ENCODE measurements around the gene YIF1A.
"Not testable (repeated sequence)": the region's sequence is repeated elsewhere in the genome, so short reads cannot be mapped to it uniquely, and the experiment has no call there.

Gene YIF1A

GRCh38 chr11:66268244-66268951 is 20.5 kb downstream of the YIF1A start, which contains the start of gene RAB1B:
Gene RAB1B (plus strand): TSS chr11:66268639. CDS start chr11:66268680, 41 bp downstream.
- DNase-seq = peak; percentile 97

DNA sequence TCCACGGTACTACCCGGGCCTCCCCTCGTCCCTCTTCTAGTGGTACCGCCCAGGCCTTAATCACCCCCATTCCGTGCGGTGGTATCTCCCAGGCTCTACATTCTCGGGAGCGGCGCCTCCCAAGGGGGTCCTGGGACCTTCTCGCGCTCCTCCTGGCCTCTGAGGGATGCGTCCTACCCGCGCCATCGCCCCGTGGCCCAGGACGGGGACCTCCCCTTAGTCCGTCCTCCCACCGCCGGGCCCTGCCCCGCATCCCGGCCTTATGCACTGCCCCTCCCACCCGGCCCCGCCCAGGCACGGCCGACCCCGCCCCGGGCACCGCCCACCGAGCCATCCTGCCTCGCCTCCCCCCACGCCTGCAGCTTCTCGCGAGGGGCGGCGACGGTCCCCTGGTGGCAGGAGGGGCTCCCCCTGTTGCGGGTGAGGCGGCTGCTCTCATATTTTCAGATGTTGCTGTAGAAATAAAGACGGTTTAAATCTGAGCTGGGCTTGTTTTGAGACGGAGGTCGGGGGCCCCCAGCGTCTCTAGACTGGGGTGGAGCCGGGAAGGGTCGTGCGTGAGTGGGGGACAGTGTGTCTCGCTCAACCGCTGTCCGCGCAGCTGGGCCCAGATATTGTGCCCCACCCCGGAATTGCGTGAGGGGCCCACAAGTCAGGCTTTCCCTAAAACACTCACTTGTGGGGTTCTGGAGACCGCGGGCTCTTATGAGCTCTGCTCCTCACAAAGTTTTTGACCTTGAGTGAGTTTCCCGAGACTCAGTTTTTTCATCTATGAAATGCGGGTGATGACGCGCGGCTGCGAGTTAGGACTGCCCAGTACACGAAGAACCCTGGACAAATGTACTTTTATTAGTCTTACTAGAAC is 21.3 kb downstream of the YIF1A start:
- DNase-seq = peak; percentile 58 to 79

GRCh38 chr11:66267039-66267378 is 21.9 kb downstream of the YIF1A start:
- no peak for DNase-seq

- DNase-seq = no peak
These were observed 22.4 kb downstream of the YIF1A start for GRCh38 chr11:66266378-66267038.

DNA sequence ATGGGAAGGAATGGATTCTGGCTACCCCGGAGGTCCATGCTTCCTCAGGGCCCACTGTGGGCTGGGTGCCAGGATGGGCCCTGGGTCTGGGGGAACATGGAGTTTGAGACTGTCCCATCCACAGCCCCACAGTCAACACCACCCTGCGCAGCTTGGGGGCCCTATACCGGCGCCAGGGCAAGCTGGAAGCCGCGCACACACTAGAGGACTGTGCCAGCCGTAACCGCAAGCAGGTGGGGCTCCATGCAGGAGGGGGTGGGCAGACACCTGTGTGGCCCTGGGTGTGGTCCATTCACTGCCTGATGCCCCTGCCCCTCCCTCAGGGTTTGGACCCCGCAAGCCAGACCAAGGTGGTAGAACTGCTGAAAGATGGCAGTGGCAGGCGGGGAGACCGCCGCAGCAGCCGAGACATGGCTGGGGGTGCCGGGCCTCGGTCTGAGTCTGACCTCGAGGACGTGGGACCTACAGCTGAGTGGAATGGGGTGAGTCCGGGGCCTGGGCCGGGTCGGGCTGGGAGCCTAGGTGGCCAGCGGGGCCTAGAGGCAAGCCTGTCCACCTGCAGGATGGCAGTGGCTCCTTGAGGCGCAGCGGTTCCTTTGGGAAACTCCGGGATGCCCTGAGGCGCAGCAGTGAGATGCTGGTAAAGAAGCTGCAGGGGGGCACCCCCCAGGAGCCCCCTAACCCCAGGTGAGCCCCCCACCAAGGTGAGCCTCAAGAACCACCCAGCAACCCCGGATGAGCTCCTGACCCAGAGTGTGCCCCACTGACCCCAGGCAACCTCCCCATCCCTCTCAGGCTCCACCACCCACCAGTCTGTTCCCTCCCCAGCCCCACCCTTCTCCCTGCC is 23.2 kb downstream of the YIF1A start:
- no peak for DNase-seq

GRCh38 chr11:66264914-66265313 is 24.0 kb downstream of the YIF1A start:
- no peak for DNase-seq

GRCh38 chr11:66264383-66264782 is 24.6 kb downstream of the YIF1A start:
- no peak for DNase-seq

DNA sequence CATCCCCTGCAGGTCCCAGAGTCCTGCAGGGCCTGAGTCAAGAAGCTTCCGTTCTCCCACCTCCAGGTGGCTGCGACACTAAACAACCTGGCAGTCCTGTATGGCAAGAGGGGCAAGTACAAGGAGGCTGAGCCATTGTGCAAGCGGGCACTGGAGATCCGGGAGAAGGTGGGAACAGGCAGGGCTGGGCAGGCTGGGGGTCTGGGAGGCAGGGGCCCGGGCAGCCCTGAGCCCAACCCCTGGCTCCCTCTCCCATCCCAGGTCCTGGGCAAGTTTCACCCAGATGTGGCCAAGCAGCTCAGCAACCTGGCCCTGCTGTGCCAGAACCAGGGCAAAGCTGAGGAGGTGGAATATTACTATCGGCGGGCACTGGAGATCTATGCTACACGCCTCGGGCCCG is 25.2 kb downstream of the YIF1A start:
- DNase-seq = no peak

DNA sequence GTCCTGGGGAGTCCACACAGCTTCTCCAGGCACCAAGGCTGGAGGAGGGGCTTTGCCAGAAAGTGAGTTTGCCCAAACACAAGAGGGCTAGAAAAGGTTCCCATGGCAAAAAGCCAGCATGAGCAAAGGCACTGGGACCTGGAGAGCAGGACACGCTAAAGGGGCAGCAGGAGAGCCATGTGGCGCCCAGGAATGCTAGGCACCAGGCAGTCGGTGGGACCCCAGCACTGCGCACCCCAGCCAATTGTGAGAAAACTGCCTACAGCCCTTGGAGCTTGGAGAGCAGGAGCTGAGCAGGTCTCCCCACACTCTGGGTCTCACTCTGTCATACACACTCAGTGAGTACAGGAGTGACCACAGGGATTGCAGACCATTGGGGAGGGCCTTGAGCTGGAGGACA is 25.7 kb downstream of the YIF1A start:
- DNase-seq = no peak

DNA sequence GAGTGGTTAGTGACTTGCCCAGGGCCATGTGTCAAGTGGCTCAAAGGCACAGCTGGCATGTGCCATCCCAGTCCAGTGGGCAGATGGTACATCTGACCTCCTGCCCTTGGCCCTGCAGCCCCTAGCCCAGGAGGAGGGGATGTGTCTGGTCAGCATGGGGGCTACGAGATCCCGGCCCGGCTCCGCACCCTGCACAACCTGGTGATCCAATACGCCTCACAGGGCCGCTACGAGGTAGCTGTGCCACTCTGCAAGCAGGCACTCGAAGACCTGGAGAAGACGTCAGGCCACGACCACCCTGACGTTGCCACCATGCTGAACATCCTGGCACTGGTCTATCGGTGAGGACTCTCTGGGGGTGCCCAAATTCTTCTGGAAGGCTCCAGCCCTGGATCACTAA is 26.2 kb downstream of the YIF1A start:
- no peak for DNase-seq

- no peak for DNase-seq
These were observed 26.8 kb downstream of the YIF1A start for GRCh38 chr11:66262191-66262590.

DNA sequence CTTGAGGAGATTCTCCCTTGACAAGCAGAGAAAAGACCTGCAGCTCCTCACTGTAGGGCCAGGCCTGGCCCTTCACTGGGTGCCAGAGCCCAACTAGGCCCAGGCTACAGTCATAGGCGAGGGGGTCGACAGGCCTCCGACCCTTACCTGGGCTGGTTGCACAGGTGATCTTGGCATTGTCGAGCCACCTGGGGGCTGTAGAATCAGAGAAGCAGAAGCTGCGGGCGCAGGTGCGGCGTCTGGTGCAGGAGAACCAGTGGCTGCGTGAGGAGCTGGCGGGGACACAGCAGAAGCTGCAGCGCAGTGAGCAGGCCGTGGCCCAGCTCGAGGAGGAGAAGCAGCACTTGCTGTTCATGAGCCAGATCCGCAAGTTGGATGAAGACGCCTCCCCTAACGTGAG is 27.4 kb downstream of the YIF1A start:
- DNase-seq = no peak

DNA sequence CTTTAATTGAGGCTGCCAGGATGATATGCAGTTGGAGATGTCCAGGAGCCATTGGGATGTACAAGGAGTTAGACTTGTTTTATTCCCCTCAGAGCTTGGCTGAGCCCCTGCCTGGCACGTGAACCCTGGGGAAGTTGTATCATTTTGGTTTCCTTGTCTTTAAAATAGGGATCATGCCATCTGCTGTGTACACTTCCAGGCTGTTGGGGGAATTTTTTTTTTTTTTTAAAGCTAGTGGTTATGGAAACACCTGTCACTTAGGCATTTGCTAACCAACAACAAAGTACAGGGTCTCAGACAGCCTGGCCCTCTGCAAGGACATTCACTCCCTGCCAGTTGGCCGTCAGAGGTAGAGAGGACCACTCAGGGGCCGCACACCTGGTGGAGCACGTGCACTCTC is 29.0 kb downstream of the YIF1A start:
- DNase-seq = no peak

- no peak for DNase-seq
These were observed 29.7 kb downstream of the YIF1A start for GRCh38 chr11:66259225-66259624.

DNA sequence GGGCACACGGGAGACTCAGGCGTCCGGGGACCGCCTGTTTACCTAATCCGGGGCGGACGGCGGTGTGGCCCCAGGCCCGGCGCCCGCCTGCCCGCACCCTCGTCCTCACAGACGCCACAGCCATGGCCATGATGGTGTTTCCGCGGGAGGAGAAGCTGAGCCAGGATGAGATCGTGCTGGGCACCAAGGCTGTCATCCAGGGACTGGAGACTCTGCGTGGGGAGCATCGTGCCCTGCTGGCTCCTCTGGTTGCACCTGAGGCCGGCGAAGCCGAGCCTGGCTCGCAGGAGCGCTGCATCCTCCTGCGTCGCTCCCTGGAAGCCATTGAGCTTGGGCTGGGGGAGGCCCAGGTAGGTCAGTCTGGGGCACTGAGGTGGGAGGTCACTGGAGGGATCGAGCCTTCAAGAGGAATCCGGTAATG is 30.5 kb downstream of the YIF1A start:
- DNase-seq = no peak

GRCh38 chr11:66253081-66253480 is 35.9 kb downstream of the YIF1A start:
- DNase-seq = not testable (repeated sequence)

- no peak for DNase-seq
These were observed 37.1 kb downstream of the YIF1A start for GRCh38 chr11:66251809-66252208.

DNA sequence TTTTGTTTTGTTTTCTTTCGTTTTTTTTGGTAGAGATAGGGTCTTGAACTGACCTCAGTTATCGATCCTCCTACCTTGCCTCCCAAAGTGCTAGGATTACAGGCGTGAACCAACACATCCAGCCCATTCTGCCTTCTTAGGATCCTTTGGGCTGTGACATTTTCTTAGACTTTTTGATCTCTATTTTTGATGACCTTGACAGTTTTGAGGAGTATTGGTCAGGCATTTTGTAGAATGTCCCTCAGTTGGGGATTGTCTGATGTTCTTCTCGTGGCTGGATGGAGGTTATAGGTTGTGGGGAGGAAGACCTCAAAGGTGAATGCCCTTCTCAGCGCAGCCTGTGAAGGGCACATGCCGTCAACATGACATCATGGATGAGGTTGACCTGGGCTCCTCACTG is 40.0 kb downstream of the YIF1A start:
- DNase-seq = no peak

- no peak for DNase-seq
These were observed 41.1 kb downstream of the YIF1A start for GRCh38 chr11:66247801-66248200.

DNA sequence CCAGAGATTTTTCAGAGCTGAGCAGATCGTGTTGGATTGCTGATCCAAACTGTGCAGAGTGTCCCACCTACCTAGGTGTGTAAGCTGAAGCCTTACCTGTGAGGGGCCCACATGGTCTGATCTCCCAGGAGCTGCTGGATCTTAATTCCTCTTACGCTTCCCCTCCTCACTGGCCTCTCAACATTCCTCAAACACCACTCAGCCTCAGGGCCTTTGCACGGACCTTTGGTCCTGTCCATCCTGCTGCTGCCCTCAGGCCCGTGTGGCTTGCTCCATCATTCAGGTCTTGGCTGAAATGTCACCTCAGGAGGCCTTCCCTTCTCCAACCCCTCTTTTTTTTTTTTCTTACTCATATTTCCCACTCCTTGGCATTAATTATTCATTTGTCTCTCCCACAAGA is 41.6 kb downstream of the YIF1A start:
- no peak for DNase-seq

DNA sequence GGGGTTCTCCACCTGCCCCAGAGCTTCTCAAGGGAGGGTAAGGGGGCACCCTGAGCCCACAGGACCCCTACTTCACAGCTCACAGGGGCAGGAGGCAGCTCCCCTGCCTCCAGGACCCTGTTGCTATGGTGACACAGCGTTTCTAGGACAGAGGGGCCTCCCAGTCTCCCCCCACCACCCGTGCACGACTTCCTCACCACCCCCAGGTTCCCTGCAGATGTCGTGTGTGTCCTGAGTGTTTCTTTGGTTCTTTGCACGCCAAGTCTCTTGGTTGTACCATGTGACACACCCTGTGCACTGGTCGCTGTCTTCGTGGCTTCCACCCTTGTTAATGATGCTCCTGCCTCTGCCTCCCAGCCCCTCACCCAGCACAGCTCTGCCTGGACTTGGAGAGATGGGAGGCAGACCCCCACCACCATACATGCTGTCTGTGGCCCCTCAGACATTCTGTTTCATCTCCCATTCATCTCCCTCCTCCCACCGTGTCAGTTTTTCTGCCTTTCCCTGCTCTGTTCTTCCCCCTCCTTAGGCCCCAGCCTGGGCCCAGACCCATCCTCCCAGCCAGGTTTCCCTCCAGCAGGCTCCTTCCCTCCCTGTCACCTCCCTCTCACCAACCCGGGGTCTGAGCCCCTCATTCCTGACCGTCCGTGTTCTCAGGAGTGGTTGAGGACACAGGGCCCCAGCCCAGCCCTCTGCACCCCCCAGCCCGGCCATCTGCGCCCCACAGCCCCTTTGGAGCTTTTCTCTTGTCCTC is 45.0 kb downstream of the YIF1A start:
- no peak for DNase-seq
